ENCODE measurements around the gene USH2A.

GRCh38 chr1:215905493-215906115 is 517.6 kb downstream of the USH2A start:
- TF ChIP-seq EZH2 (IDR thresholded peaks at IDR 0.05; ENCODE audit: borderline replicate concordance, insufficient read depth, low read length, poor library complexity, severe bottlenecking): no peak
- TF ChIP-seq, protein P1, sequence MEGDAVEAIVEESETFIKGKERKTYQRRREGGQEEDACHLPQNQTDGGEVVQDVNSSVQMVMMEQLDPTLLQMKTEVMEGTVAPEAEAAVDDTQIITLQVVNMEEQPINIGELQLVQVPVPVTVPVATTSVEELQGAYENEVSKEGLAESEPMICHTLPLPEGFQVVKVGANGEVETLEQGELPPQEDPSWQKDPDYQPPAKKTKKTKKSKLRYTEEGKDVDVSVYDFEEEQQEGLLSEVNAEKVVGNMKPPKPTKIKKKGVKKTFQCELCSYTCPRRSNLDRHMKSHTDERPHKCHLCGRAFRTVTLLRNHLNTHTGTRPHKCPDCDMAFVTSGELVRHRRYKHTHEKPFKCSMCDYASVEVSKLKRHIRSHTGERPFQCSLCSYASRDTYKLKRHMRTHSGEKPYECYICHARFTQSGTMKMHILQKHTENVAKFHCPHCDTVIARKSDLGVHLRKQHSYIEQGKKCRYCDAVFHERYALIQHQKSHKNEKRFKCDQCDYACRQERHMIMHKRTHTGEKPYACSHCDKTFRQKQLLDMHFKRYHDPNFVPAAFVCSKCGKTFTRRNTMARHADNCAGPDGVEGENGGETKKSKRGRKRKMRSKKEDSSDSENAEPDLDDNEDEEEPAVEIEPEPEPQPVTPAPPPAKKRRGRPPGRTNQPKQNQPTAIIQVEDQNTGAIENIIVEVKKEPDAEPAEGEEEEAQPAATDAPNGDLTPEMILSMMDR (IDR thresholded peaks at IDR 0.05; ENCODE audit: poor library complexity, severe bottlenecking): no peak
- TF ChIP-seq RAD21 (conservative IDR thresholded peaks at IDR 0.05): no peak
- no peak for TF ChIP-seq POLR2AphosphoS5 (IDR thresholded peaks at IDR 0.05)
- TF ChIP-seq TAF1 (IDR thresholded peaks at IDR 0.05; ENCODE audit: low read depth): no peak
- TF ChIP-seq, protein P2, sequence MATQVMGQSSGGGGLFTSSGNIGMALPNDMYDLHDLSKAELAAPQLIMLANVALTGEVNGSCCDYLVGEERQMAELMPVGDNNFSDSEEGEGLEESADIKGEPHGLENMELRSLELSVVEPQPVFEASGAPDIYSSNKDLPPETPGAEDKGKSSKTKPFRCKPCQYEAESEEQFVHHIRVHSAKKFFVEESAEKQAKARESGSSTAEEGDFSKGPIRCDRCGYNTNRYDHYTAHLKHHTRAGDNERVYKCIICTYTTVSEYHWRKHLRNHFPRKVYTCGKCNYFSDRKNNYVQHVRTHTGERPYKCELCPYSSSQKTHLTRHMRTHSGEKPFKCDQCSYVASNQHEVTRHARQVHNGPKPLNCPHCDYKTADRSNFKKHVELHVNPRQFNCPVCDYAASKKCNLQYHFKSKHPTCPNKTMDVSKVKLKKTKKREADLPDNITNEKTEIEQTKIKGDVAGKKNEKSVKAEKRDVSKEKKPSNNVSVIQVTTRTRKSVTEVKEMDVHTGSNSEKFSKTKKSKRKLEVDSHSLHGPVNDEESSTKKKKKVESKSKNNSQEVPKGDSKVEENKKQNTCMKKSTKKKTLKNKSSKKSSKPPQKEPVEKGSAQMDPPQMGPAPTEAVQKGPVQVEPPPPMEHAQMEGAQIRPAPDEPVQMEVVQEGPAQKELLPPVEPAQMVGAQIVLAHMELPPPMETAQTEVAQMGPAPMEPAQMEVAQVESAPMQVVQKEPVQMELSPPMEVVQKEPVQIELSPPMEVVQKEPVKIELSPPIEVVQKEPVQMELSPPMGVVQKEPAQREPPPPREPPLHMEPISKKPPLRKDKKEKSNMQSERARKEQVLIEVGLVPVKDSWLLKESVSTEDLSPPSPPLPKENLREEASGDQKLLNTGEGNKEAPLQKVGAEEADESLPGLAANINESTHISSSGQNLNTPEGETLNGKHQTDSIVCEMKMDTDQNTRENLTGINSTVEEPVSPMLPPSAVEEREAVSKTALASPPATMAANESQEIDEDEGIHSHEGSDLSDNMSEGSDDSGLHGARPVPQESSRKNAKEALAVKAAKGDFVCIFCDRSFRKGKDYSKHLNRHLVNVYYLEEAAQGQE (IDR thresholded peaks at IDR 0.05; ENCODE audit: borderline replicate concordance): no peak
- TF ChIP-seq EP300 (conservative IDR thresholded peaks at IDR 0.05; ENCODE audit: poor library complexity, severe bottlenecking): no peak
- no peak for TF ChIP-seq SMC3 (conservative IDR thresholded peaks at IDR 0.05; ENCODE audit: poor library complexity)
- TF ChIP-seq MXI1 (conservative IDR thresholded peaks at IDR 0.05; ENCODE audit: poor library complexity, severe bottlenecking): no peak
